Measurements from ENCODE around the gene SBSN. TPM values are rescaled to one million over a fixed set of nuclear protein-coding genes. Genes with fewer than 3 reads are reported as not detected.

The SBSN gene
- total RNA-seq, 1 experiment from 2014 or later: 0.39 TPM

DNA sequence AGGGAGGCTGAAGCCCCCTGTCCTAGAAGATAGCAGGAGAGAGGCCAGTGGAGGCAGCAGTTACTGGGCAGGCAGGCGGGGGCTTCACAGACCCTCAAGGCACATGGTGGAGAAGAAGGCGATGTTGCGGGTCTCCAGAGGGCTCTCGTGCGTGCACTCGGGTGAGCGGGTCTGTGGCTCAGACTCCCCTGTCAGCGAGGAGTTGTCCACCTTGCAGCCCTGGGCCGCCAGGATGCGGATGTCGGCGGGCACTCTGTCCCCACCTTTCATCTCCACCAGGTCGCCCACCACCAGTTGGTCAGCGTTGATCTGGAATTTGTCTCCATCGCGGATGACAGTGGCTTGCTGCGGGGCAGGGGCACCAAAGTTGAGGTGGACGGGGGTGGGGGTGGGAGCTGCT lies 32.2 kb upstream of the SBSN start:
- Histone ChIP-seq H3K4me3 (ENCODE audit: low read depth in 2 of 2, low read length in 2 of 2) (no peak overlapping the region), H3K9me3 (ENCODE audit: control insufficient read depth, insufficient read depth, low read depth, low read length) (no peaks in the 10 kb centered on the region), H3K36me3 (ENCODE audit: control insufficient read depth, insufficient read depth, low read length) (no peaks in the 10 kb centered on the region), H3K4me1 (ENCODE audit: control insufficient read depth, insufficient read depth, low read length) (peaks cover 6% of the 10 kb centered on the region; the same call in 1 of the 2 replicates), H3K27ac (ENCODE audit: low read length) (no peak overlapping the region), H3K27me3 (ENCODE audit: control insufficient read depth, insufficient read depth, low read length) (peaks cover 8% of the 10 kb centered on the region; the same call in 1 of the 2 replicates)
- no TSS peak for BruUV-seq (replicated peaks)
- TF ChIP-seq POLR2AphosphoS5 (IDR thresholded peaks at IDR 0.05; ENCODE audit: low read depth, low read length) (no peak), SIN3A (IDR thresholded peaks at IDR 0.05; ENCODE audit: borderline replicate concordance, insufficient read depth, low read depth, low read length) (no peak), TCF7L2 (IDR thresholded peaks at IDR 0.05; ENCODE audit: low read depth, low read length) (no peak)
- TF ChIP-seq, protein P1, sequence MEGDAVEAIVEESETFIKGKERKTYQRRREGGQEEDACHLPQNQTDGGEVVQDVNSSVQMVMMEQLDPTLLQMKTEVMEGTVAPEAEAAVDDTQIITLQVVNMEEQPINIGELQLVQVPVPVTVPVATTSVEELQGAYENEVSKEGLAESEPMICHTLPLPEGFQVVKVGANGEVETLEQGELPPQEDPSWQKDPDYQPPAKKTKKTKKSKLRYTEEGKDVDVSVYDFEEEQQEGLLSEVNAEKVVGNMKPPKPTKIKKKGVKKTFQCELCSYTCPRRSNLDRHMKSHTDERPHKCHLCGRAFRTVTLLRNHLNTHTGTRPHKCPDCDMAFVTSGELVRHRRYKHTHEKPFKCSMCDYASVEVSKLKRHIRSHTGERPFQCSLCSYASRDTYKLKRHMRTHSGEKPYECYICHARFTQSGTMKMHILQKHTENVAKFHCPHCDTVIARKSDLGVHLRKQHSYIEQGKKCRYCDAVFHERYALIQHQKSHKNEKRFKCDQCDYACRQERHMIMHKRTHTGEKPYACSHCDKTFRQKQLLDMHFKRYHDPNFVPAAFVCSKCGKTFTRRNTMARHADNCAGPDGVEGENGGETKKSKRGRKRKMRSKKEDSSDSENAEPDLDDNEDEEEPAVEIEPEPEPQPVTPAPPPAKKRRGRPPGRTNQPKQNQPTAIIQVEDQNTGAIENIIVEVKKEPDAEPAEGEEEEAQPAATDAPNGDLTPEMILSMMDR (IDR thresholded peaks at IDR 0.05): no peak
- TF ChIP-seq, protein P2, sequence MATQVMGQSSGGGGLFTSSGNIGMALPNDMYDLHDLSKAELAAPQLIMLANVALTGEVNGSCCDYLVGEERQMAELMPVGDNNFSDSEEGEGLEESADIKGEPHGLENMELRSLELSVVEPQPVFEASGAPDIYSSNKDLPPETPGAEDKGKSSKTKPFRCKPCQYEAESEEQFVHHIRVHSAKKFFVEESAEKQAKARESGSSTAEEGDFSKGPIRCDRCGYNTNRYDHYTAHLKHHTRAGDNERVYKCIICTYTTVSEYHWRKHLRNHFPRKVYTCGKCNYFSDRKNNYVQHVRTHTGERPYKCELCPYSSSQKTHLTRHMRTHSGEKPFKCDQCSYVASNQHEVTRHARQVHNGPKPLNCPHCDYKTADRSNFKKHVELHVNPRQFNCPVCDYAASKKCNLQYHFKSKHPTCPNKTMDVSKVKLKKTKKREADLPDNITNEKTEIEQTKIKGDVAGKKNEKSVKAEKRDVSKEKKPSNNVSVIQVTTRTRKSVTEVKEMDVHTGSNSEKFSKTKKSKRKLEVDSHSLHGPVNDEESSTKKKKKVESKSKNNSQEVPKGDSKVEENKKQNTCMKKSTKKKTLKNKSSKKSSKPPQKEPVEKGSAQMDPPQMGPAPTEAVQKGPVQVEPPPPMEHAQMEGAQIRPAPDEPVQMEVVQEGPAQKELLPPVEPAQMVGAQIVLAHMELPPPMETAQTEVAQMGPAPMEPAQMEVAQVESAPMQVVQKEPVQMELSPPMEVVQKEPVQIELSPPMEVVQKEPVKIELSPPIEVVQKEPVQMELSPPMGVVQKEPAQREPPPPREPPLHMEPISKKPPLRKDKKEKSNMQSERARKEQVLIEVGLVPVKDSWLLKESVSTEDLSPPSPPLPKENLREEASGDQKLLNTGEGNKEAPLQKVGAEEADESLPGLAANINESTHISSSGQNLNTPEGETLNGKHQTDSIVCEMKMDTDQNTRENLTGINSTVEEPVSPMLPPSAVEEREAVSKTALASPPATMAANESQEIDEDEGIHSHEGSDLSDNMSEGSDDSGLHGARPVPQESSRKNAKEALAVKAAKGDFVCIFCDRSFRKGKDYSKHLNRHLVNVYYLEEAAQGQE (IDR thresholded peaks at IDR 0.05; ENCODE audit: insufficient read depth in 1 of 2, low read depth in 2 of 2, low read length in 1 of 2): no peak
- intact Hi-C loops (cut with micrococcal nuclease; ENCODE audit: unreplicated experiment) (no loop called here), in situ Hi-C loops (cut with HindIII; ENCODE audit: low pct_unique_long_range_greater_than_20kb, low sequenced_read_pairs) (no loop called here)
- DNase-seq (ENCODE audit: low read depth, low spot score) (no peak), ATAC-seq (no peak)
- POLR2A ChIA-PET: no interaction called here
- CTCF ChIA-PET: no interaction called here

DNA sequence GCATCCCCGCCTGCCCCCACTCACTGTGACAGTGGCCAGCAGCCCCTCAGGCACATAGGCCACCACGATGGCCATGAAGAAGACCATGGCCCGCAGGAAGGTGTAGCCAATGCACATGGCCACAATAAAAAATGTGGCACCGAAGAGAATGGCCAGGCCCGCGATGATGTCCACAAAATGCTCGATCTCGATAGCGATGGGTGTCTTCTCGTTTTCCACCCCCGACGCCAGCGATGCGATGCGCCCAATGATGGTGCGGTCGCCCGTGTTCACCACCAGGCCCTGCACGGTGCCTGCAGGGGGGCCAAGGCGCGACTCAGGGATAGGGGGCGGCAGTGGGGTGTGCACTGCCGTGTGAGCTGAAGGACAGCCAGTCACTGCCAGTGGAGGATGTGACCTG lies 31.7 kb upstream of the SBSN start:
- intact Hi-C loops (cut with micrococcal nuclease; ENCODE audit: unreplicated experiment): loop anchor here (10.0 kb wide), 1 partner anchor 155 kb away; the partner anchor contains the start of gene KMT2B
- no peaks in the 10 kb centered on the region for H3K9me3 ChIP-seq (ENCODE audit: control insufficient read depth, insufficient read depth, low read depth, low read length)
- no peak overlapping the region for H3K4me3 ChIP-seq (ENCODE audit: low read depth in 2 of 2, low read length in 2 of 2)
- H3K4me1 ChIP-seq (ENCODE audit: control insufficient read depth, insufficient read depth, low read length): peaks cover 6% of the 10 kb centered on the region; the same call in 1 of the 2 replicates
- in situ Hi-C loops (cut with HindIII; ENCODE audit: low pct_unique_long_range_greater_than_20kb, low sequenced_read_pairs): no loop called here
- no peak for DNase-seq (ENCODE audit: low read depth, low spot score)
- no peaks in the 10 kb centered on the region for H3K36me3 ChIP-seq (ENCODE audit: control insufficient read depth, insufficient read depth, low read length)
- no peak overlapping the region for H3K27ac ChIP-seq (ENCODE audit: low read length)
- CTCF ChIA-PET: no interaction called here
- no TSS peak for BruUV-seq (replicated peaks)
- ATAC-seq: no peak
- peaks cover 8% of the 10 kb centered on the region; the same call in 1 of the 2 replicates for H3K27me3 ChIP-seq (ENCODE audit: control insufficient read depth, insufficient read depth, low read length)
- no peak for TF ChIP-seq POLR2AphosphoS5 (IDR thresholded peaks at IDR 0.05; ENCODE audit: low read depth, low read length)
- TF ChIP-seq, protein P2 (IDR thresholded peaks at IDR 0.05; ENCODE audit: insufficient read depth in 1 of 2, low read depth in 2 of 2, low read length in 1 of 2): no peak
- TF ChIP-seq, protein P1 (IDR thresholded peaks at IDR 0.05): no peak
- TF ChIP-seq SIN3A (IDR thresholded peaks at IDR 0.05; ENCODE audit: borderline replicate concordance, insufficient read depth, low read depth, low read length): no peak
- TF ChIP-seq TCF7L2 (IDR thresholded peaks at IDR 0.05; ENCODE audit: low read depth, low read length): no peak
- POLR2A ChIA-PET: no interaction called here

Data from Panc1 (cell line).